Measurements from ENCODE around the gene PRICKLE2.

PRICKLE2 gene

DNA sequence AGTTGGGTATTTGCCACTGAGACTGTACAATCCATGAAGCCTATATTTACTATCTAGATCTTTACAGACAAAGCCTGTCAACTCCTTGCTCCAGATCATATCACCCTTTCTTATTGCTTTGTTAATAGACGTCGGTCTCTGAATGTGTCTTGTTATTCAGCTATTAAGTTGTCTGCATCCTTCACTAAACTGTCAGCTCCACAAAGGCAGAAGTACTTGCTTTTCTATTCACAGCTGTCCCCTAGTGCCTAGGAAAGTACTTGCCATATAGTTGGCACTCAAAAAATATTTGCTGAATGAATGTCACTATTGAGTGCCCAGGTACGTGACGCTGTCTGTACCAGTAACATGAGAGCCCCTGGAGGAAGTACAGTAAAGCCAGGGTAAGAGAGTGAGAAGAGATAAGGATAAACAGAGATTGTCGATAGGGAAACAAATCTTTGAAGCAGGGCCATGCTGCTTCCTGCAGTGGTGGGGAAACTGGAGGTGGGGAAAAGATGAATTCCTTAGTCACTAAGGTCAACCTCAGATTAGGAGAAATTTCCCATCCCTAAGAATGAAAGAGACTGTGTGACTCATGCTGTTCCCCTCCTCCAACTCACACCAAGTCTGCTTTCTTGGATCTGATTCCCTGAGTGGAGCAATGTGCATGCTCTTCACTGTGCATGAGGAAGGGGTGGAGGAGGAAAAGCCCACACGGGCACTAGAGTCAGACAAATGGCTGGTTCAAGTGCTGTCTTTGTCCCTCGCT is 36.3 kb downstream of the PRICKLE2 start:
- no peak for DNase-seq

DNA sequence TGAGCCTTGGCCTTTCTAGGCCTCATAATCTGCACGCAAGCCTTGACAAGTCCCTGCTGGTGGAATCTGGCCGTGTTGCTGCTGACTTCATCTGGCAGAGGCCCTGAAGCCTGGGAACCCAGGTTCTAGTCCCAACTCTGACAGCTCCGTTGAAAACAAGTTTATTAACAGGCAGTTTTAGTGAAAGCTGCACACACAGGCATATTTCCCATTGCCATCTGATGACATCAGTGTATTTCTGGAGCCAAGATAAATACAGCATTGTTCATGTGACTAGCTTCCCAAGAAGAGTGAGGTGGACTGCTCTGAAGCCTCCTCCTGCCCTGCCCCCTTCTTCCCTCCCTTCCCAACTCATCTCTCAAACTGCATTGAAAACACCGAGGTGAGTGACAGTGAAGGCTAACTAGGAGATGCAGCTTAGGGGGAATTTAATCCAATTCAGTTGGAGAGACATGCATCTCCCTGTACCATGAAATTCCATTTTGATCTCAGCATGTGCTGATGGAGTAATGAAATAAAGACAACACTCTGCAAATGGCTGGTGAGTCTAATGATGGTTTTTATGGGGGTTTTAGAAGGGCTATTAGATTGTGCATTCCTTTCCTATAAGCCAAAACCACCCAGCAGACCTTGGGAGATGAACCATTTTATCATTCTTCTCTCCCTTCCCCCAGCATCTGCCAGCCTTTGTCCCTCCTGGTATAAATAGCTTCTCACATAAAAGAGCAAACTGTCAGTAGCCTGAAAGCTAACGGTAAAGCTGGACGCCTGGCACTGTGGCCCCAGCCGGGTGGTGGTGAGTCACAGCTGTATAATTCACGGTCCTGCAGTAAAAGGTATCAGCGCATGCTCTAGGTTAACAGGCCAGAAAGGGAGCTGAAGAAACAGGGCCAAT is 38.0 kb downstream of the PRICKLE2 start:
- no peak for DNase-seq

- DNase-seq, result no peak
Measured at GRCh38 chr3:64186667-64187064, 38.6 kb downstream of the PRICKLE2 start.

GRCh38 chr3:64185436-64185835 is 39.8 kb downstream of the PRICKLE2 start:
- no peak for DNase-seq

DNA sequence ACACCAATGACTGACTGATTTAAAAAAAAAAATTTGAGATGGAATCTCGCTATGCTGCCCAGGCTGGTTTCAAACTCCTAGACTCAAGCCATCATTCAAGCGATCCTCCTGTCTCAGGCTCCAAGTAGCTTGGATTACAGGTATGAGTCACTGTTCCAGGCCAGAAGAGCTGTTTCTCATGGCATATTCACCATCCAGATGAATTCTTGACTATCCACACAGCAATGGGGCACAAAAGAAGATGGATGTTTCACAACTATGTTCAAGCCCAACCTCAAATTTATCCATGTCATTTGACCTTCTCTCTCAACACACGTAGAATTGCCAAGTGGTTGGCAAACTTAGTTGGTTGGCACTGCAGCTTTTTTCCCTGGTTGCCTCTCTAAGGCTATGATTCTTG is 40.6 kb downstream of the PRICKLE2 start:
- no peak for DNase-seq

GRCh38 chr3:64179860-64180259 is 45.4 kb downstream of the PRICKLE2 start:
- no peak for DNase-seq

DNA sequence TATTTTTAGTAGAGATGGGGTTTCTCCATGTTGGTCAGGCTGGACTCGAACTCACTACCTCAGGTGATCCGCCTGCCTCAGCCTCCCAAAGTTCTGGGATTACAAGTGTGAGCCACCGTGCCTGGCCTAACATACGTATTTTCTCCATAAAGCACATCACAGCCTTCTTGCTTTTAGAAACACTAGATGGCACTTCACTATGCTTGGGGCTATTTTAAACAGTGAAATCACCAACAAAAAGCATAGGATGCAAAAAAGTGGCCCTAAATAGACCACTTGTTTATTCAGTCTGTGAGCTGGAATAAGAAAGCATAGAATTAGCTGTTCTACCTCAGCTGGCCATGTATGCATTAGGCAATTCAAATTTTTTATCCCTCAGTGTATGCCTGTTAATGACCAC is 46.0 kb downstream of the PRICKLE2 start:
- no peak for DNase-seq

GRCh38 chr3:64178419-64178818 is 46.8 kb downstream of the PRICKLE2 start:
- DNase-seq, result no peak

GRCh38 chr3:64176461-64176996 is 48.7 kb downstream of the PRICKLE2 start:
- no peak for DNase-seq

DNA sequence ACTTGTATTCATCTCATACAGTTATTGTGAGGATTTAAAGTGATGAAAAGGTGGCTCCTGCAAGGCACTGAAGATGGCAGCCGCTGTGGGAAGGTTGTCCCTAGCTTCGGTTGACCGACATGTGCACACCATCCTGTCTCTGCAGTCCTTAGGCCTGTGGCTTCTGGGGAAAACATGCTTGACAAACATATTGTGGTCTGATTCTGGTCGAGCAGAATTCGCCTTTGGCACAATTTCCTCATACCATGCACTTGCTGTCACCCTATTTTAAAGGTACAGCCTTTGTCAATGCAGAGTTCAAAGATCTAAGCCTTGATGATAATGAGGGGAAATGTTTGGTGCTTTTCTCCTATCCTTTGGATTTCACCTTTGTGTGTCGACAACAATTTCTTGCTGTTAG is 50.9 kb downstream of the PRICKLE2 start:
- DNase-seq, result no peak

- no peak for DNase-seq
Measured at GRCh38 chr3:64173563-64173962, 51.7 kb downstream of the PRICKLE2 start.

DNA sequence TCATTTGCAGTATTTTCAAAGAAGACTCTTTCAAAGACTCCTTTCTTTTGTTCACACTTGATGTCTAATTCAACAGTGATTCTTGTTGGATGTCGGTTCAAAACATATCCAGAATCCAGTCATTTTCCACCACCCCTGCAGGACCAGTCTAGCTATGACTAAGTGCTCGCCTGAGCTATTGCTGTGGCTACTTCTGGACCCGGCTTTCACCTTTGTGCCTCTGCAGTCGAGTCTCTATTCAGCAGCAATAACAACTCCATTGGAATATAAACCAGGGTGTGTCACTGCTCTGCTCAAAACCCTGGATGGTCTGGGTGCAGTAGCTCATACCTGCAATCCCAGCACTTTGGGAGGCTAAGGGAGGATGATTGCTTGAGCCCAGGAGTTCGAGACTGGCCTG is 55.0 kb downstream of the PRICKLE2 start:
- DNase-seq, result no peak

- no peak for DNase-seq
Measured at GRCh38 chr3:64167868-64168267, 57.4 kb downstream of the PRICKLE2 start.

DNA sequence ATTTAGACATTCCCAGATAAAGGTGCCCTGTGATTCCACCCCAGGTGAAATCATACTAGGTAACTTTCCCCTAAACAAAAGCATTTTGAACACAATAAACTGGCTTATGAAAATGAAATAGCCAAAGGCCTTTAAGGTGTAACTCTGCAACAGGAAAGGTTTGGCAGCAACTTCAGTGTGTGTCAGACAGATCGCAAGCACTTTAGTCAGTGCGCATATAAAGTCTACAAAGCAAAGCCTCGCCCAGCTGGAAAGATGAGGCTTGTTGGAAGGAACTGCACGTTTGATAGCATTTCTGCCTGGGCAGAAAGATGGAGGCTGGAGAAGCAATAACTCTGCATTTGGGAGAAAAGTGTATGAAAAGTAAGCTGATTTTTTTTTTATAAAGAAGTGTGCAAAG is 57.9 kb downstream of the PRICKLE2 start:
- DNase-seq, result no peak

DNA sequence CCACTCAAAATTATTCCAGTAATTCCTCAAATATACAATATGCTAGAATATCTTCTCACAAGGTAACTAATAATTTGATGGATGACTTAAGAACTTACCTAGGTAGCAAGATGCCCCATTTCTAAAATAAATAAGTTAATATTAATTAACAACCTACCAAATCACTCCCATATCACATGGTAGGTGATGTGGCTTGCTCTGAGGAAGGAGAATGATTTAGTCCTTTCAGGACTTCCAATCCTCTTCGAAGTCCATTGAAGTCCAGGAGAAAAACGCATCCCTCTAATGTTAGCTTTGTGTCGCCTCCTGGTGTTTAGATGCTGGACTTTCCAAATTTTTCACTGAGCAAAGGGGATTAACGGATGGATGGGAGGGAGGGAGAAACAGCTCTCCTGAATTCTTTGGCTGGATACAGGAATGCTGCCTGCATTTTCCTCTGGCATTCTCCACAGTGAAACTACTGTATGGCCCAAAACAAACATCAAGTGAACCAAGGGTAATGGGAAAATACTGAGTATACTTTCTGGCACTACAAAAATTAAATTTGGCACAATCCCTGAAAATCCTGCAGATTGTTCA is 58.6 kb downstream of the PRICKLE2 start:
- DNase-seq, result no peak

DNA sequence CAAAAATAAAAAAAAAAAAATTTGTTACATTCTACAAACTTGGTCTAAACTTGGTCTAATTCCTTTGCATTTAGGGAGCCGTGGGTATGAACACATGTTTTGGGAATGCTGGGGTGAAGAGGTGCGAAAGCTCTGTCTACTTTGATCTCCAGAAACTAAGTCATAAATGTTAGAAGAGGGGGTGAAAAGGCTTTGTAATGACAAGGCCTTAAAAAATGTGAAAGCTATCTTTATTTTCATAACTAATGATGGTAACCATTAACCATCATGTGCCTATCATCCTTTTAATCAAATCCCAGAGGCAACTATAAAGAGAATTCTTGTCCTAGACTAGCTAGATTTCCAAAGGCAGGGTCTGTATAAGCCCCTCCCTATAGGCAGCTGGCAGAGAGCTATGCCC is 60.9 kb downstream of the PRICKLE2 start:
- DNase-seq, result no peak

- DNase-seq, result no peak
Measured at GRCh38 chr3:64163755-64164148, 61.5 kb downstream of the PRICKLE2 start.

- DNase-seq, result no peak
Measured at GRCh38 chr3:64163019-64163754, 62.1 kb downstream of the PRICKLE2 start.

DNA sequence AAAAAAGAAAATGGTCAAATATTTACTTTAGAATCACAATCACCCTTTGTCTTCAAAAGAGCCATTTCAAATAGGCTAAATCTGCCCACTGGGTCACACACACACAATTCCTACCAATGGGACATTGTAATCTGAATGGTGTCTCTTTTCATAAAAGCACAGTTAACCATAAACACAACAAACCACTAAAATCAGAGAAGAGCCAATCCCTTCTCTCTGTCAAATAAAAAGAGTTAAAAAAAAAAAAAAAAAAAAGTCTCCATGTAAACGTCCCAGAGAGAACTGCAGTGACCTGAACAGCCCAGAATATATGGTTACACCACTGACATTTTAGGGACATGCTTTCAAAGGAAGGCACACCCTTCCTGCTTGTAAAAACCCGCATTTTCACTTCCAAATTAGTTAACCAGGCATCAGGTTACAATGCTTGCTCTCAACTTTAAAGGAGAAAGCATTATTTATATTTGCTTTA is 63.7 kb downstream of the PRICKLE2 start:
- no peak for DNase-seq

GRCh38 chr3:64160000-64160695 is 65.1 kb downstream of the PRICKLE2 start:
- no peak for DNase-seq

GRCh38 chr3:64158334-64158733 is 66.9 kb downstream of the PRICKLE2 start:
- DNase-seq, result no peak
